HepG2 (cell line): ENCODE results near the gene THSD4. TPM values are rescaled to one million over a fixed set of nuclear protein-coding genes. Genes with fewer than 3 reads are reported as not detected.

ENCODE experiments used
- ATAC-seq: fragments of 200-7000 bp; cut with Tn5 transposase; 3 replicates; pipeline ENCODE4 v1.9.1; 2020; ENCODE audit warnings: mild to moderate bottlenecking, moderate library complexity
- BruUV-seq: library from RNA; stranded (reverse); fragments of 400-500 nt; replicated peaks from 2 replicates; lab custom pipeline; 2021; lab: Mats Ljungman, UMichigan
- CTCF ChIA-PET: fragments of 300-600 bp; formaldehyde crosslinking; extraction: SDS; loops from one replicate; lab custom pipeline; 2021; ENCODE audit warnings: low total read pairs, inconsistent platforms, low intra/inter-chr PET ratio; lab: Yijun Ruan, JAX
- POLR2A ChIA-PET: fragments of 350-600 bp; sonication (Branson Sonifier 250); formaldehyde crosslinking; loops from one replicate; lab custom pipeline; 2020; ENCODE audit warnings: antibody characterized with exemption, inconsistent platforms; lab: Yijun Ruan, JAX
- DNase-seq: peaks from one replicate; pipeline ENCODE4 v3.0.0-alpha.2; 2015; ENCODE audit warnings: low spot score
- FAIRE-seq: peaks from 3 replicates; lab custom pipeline; 2011; peaks lifted over from hg19 to GRCh38; lab: Jason Lieb, UNC
- H2AFZ ChIP-seq: one replicate; pipeline ENCODE4 v1.6.1; 2011; ENCODE audit warnings: low read length, inconsistent platforms
- H3K27ac ChIP-seq: fragments of 300-600 bp; 3 replicates; pipeline ENCODE4 v1.8.0; 2011; ENCODE audit warnings: mixed run types, mild to moderate bottlenecking, mixed read lengths, low read length, inconsistent platforms; ENCODE audit not compliant: insufficient read depth; ENCODE audit errors: extremely low read length
- H3K27me3 ChIP-seq, 2 experiments: fragments of 200-600 bp in 1 of 2; 2 replicates in 1 of 2; 3 replicates in 1 of 2; pipeline versions ENCODE4 v1.6.0 to v1.8.0; 2011; ENCODE audit warnings: low read length in 2 of 2, mild to moderate bottlenecking in 2 of 2, moderate library complexity in 2 of 2, inconsistent platforms in 1 of 2; ENCODE audit not compliant: insufficient read depth in 2 of 2, control insufficient read depth in 1 of 2
- H3K36me3 ChIP-seq, 2 experiments: fragments of 200-600 bp in 1 of 2; replicated peaks in 1 of 2; 2 replicates in 1 of 2; 3 replicates in 1 of 2; pipeline versions ENCODE4 v1.5.1 to v1.8.0; 2011; ENCODE audit warnings: low read length in 2 of 2, inconsistent platforms in 1 of 2; ENCODE audit not compliant: insufficient read depth in 2 of 2, control insufficient read depth in 1 of 2
- H3K4me1 ChIP-seq: 2 replicates; pipeline ENCODE4 v1.5.1; 2012; ENCODE audit warnings: low read length, inconsistent platforms; ENCODE audit not compliant: insufficient read depth
- H3K4me2 ChIP-seq: 2 replicates; pipeline ENCODE4 v1.6.0; 2011; ENCODE audit warnings: low read depth, low read length, inconsistent platforms
- H3K4me3 ChIP-seq, 3 experiments: fragments of 200-600 bp in 1 of 3; sonication (generic), shearing (Covaris generic) in 1 of 3; replicated peaks in 1 of 3; 2 replicates each; pipeline ENCODE4 v1.5.1; 2011 to 2016; ENCODE audit warnings: low read length in 3 of 3, inconsistent platforms in 2 of 3, low read depth in 2 of 3, mild to moderate bottlenecking in 2 of 3, control low read depth in 1 of 3, mixed read lengths in 1 of 3; ENCODE audit not compliant: insufficient read depth in 1 of 3
- H3K79me2 ChIP-seq: one replicate; pipeline ENCODE4 v1.6.1; 2011; ENCODE audit warnings: low read length, inconsistent platforms; ENCODE audit not compliant: insufficient read depth
- H3K9ac ChIP-seq: 2 replicates; pipeline ENCODE4 v1.6.0; 2011; ENCODE audit warnings: mild to moderate bottlenecking, low read depth, low read length, inconsistent platforms; ENCODE audit not compliant: insufficient read depth
- H3K9me3 ChIP-seq: 2 replicates; pipeline ENCODE4 v1.5.1; 2012; ENCODE audit warnings: mild to moderate bottlenecking, low read length
- H4K20me1 ChIP-seq: 2 replicates; pipeline ENCODE4 v1.6.0; 2011; ENCODE audit warnings: inconsistent platforms, mild to moderate bottlenecking, low read length, moderate library complexity; ENCODE audit not compliant: insufficient read depth
- ADNP ChIP-seq: sonication (generic); formaldehyde crosslinking; IDR thresholded peaks from 2 replicates; pipeline ENCODE4 v1.4.0; 2020; ENCODE audit warnings: missing genetic modification reagents
- ARNT2 ChIP-seq: sonication (generic); formaldehyde crosslinking; IDR thresholded peaks from 2 replicates; pipeline ENCODE4 v1.8.0; 2022; ENCODE audit warnings: mild to moderate bottlenecking, low read depth, missing genetic modification reagents, moderate library complexity
- BHLHE40 ChIP-seq: IDR thresholded peaks from 2 replicates; pipeline ENCODE4 v1.6.1; 2011; ENCODE audit warnings: low read length, improper control_type of control experiment
- CBX1 ChIP-seq: IDR thresholded peaks from one replicate; pipeline ENCODE4 v1.6.1; 2016; ENCODE audit warnings: antibody characterized with exemption, low read depth
- EP300 ChIP-seq, 3 experiments: sonication (generic) in 1 of 3; formaldehyde crosslinking in 1 of 3; IDR thresholded peaks; 2 replicates each; pipeline versions ENCODE4 v1.5.1 to v1.6.1; 2011 to 2020; ENCODE audit warnings: low read depth in 2 of 3, low read length in 2 of 3, borderline replicate concordance in 1 of 3, improper control_type of control experiment in 1 of 3, mild to moderate bottlenecking in 1 of 3, missing genetic modification reagents in 1 of 3, moderate library complexity in 1 of 3
- PHF5A ChIP-seq: IDR thresholded peaks from one replicate; pipeline ENCODE4 v1.6.1; 2018; ENCODE audit warnings: low read depth, missing genetic modification reagents; ENCODE audit not compliant: unreplicated experiment
- TCF12 ChIP-seq, 2 experiments: fragments of 450-650 bp in 1 of 2; sonication (generic) in 1 of 2; formaldehyde crosslinking in 1 of 2; IDR thresholded peaks; 2 replicates each; pipeline versions ENCODE4 v1.6.1 to v1.8.0; 2017 to 2022; ENCODE audit warnings: antibody characterized with exemption in 1 of 2, mild to moderate bottlenecking in 1 of 2, missing genetic modification reagents in 1 of 2, moderate library complexity in 1 of 2
- U2AF1 ChIP-seq: fragments of 200-400 bp; formaldehyde crosslinking; optimal IDR thresholded peaks from 2 replicates; pipeline ENCODE3; 2017; ENCODE audit warnings: mild to moderate bottlenecking, low read depth, low read length
- ZNF121 ChIP-seq: sonication (generic); formaldehyde crosslinking; IDR thresholded peaks from 2 replicates; pipeline ENCODE4 v1.5.0; 2020; ENCODE audit warnings: mild to moderate bottlenecking, missing genetic modification reagents
- ZNF263 ChIP-seq: sonication (generic); formaldehyde crosslinking; IDR thresholded peaks from 2 replicates; pipeline ENCODE4 v1.4.0; 2020; ENCODE audit warnings: missing genetic modification reagents
- ZNF264 ChIP-seq: sonication (generic); formaldehyde crosslinking; IDR thresholded peaks from 2 replicates; pipeline ENCODE4 v1.4.0; 2020; ENCODE audit warnings: missing genetic modification reagents
- ZNF570 ChIP-seq: sonication (generic); formaldehyde crosslinking; IDR thresholded peaks from 2 replicates; pipeline ENCODE4 v1.4.0; 2020; ENCODE audit warnings: mild to moderate bottlenecking, missing genetic modification reagents, borderline replicate concordance
- ZNF672 ChIP-seq: sonication (generic); formaldehyde crosslinking; IDR thresholded peaks from 2 replicates; pipeline ENCODE4 v1.8.1; 2022; ENCODE audit warnings: missing genetic modification reagents
- ZNF761 ChIP-seq: sonication (generic); formaldehyde crosslinking; conservative IDR thresholded peaks from 2 replicates; pipeline ENCODE4 v1.4.0; 2020; ENCODE audit warnings: mild to moderate bottlenecking, missing genetic modification reagents
- WGBS: methylation state at CpG from one replicate; pipeline ENCODE4 v1.1.6; 2017; ENCODE audit warnings: low lambda C conversion rate; 5-methylcytosine and 5-hydroxymethylcytosine counted together
- in situ Hi-C: cut with HindIII; loops from 2 replicates; pipeline ENCODE4 v1.10.0; 2017; ENCODE audit warnings: low pct_unique_long_range_greater_than_20kb; ENCODE audit not compliant: extremely low pct_ligation_motif_present
- intact Hi-C: fragments of 100-400 bp; cut with micrococcal nuclease; formaldehyde crosslinking; loops from one replicate; pipeline ENCODE4 v1.10.0; 2022; ENCODE audit not compliant: unreplicated experiment
- polyA plus RNA-seq, 8 experiments: library from polyadenylated mRNA; depleted of rRNA in 3 of 8; stranded (reverse) in 7 of 8; unstranded in 1 of 8; fragments of >200 nt; fragmentation: Illumina TruSeq in 4 of 8; extraction: Trizol in 4 of 8; gene quantifications; 2 replicates each; pipeline versions ENCODE4 v1.2.1 to v1.2.3, GENCODE V29; 2011 to 2016; ENCODE audit warnings: low read depth in 4 of 8, missing spikeins in 1 of 8, mixed read lengths in 1 of 8; ENCODE audit not compliant: insufficient read depth in 1 of 8
- total RNA-seq, 5 experiments: library from RNA; depleted of rRNA; stranded (reverse); fragments of >200 nt; fragmentation: Illumina TruSeq; extraction: Trizol; gene quantifications; 2 replicates each; pipeline ENCODE4 v1.2.3, GENCODE V29; 2016; ENCODE audit warnings: low read depth in 1 of 5
- TF ChIP-seq, protein P1 (sequence below): conservative IDR thresholded peaks from 2 replicates; pipeline ENCODE4 v1.6.1; 2018; ENCODE audit warnings: missing genetic modification reagents

Gene THSD4
- total and polyA plus RNA-seq, 2 of the 13 experiments (the other 11 are each of a cell fraction or from before 2014, with no cell fraction given): 0.07 to 0.21 TPM

DNA sequence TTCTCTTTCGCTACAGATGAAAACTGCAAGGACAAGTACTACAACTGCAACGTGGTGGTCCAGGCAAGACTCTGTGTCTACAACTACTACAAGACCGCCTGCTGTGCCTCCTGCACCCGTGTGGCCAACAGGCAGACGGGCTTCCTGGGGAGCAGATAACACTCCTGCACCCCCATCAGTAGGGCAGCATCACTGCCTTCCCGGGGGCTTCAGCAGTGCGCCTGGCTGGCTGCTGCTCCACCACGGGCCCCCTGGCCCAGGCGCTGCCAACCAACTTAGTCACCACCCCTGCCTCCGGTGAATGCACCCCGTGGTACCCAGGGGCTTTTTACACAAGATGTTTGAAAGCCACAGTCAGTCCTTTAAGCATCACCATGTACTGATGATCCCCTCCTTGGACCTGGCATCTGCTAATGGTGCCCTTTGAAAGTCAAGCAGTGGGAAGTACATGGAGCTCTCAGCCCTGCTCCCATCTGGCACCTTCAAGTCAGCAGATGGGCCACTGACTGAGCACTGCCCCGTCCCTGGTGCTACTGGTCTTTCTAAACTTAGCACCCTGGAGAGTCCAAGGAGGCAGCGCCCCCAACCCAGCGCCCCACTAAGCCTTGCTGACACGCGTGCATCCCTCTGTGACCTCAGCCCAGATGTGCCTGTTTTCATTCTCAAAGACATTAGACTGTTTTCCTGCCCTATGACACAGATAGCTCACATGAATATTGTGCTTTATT, 662.1 kb downstream of the THSD4 start:
- Histone ChIP-seq H3K4me3 (no peak overlapping the region), H3K36me3 (no peaks in the 10 kb centered on the region), H3K9ac (no peak overlapping the region), H3K79me2 (no peaks in the 10 kb centered on the region), H3K4me2 (no peak overlapping the region), H4K20me1 (no peaks in the 10 kb centered on the region), H3K4me1 (no peaks in the 10 kb centered on the region), H3K27me3 (peaks cover 5 to 13% of the 10 kb centered on the region in 2 experiments; a peak in 3 of 5 replicates), H3K9me3 (no peaks in the 10 kb centered on the region), H2AFZ (no peak overlapping the region), H3K27ac (no peak overlapping the region)
- FAIRE-seq (no peak), ATAC-seq (no peak), DNase-seq (no peak)
- CTCF ChIA-PET: no interaction called here
- BruUV-seq: no TSS peak
- in situ Hi-C loops (no loop called here), intact Hi-C loops (no loop called here)
- TF ChIP-seq BHLHE40 (no peak), EP300 (IDR thresholded peaks at IDR 0.05; ENCODE audit: low read depth in 2 of 2, low read length in 2 of 2) (no peak), EP300 (CRISPR knock-in tag; IDR thresholded peaks at IDR 0.05; ENCODE audit: borderline replicate concordance) (no peak), PHF5A (CRISPR knock-in tag) (no peak), ZNF121 (CRISPR knock-in tag) (no peak), ZNF264 (no peak), ADNP (no peak), CBX1 (no peak), U2AF1 (no peak), ARNT2 (CRISPR knock-in tag) (no peak), ZNF672 (CRISPR knock-in tag) (no peak), ZNF263 (CRISPR knock-in tag) (no peak), ZNF570 (CRISPR knock-in tag) (no peak), ZNF761 (no peak), TCF12 (IDR thresholded peaks at IDR 0.05) (no peak), TCF12 (CRISPR knock-in tag; IDR thresholded peaks at IDR 0.05) (no peak)
- TF ChIP-seq, protein P1, sequence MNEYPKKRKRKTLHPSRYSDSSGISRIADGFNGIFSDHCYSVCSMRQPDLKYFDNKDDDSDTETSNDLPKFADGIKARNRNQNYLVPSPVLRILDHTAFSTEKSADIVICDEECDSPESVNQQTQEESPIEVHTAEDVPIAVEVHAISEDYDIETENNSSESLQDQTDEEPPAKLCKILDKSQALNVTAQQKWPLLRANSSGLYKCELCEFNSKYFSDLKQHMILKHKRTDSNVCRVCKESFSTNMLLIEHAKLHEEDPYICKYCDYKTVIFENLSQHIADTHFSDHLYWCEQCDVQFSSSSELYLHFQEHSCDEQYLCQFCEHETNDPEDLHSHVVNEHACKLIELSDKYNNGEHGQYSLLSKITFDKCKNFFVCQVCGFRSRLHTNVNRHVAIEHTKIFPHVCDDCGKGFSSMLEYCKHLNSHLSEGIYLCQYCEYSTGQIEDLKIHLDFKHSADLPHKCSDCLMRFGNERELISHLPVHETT (CRISPR knock-in tag): no peak
- POLR2A ChIA-PET: no interaction called here
- 9% methylated on average over 7 of the region's 16 CpGs for WGBS
